ENCODE data around the gene PSPH.

- TF ChIP-seq YY1 (IDR thresholded peaks at IDR 0.05; ENCODE audit: low read depth) (no peak), MAX (IDR thresholded peaks at IDR 0.05) (no peak), ZBTB7A (IDR thresholded peaks at IDR 0.05; ENCODE audit: low read depth) (no peak), EP300 (IDR thresholded peaks at IDR 0.05; ENCODE audit: borderline replicate concordance) (no peak), RAD21 (IDR thresholded peaks at IDR 0.05; ENCODE audit: low read depth) (no peak), TAF1 (IDR thresholded peaks at IDR 0.05; ENCODE audit: low read depth) (no peak), CEBPB (IDR thresholded peaks at IDR 0.05) (no peak), TCF12 (IDR thresholded peaks at IDR 0.05; ENCODE audit: low read depth) (no peak)
Observed at GRCh38 chr7:56087445-56087844, 36.2 kb upstream of the PSPH start.

Data from Ishikawa (cell line).